ENCODE data around the gene KMT2C.
"Not testable (repeated sequence)": the region's sequence is repeated elsewhere in the genome, so short reads cannot be mapped to it uniquely, and the experiment has no call there.

KMT2C gene

GRCh38 chr7:152441810-152442209, 6.0 kb upstream of the KMT2C start:
- DNase-seq (ENCODE audit: low read depth, low spot score): not testable (repeated sequence)

GRCh38 chr7:152441168-152441567, 5.4 kb upstream of the KMT2C start:
- not testable (repeated sequence) for DNase-seq (ENCODE audit: low read depth, low spot score)

GRCh38 chr7:152438017-152438416, 2.2 kb upstream of the KMT2C start:
- DNase-seq (ENCODE audit: low read depth, low spot score): not testable (repeated sequence)

DNA sequence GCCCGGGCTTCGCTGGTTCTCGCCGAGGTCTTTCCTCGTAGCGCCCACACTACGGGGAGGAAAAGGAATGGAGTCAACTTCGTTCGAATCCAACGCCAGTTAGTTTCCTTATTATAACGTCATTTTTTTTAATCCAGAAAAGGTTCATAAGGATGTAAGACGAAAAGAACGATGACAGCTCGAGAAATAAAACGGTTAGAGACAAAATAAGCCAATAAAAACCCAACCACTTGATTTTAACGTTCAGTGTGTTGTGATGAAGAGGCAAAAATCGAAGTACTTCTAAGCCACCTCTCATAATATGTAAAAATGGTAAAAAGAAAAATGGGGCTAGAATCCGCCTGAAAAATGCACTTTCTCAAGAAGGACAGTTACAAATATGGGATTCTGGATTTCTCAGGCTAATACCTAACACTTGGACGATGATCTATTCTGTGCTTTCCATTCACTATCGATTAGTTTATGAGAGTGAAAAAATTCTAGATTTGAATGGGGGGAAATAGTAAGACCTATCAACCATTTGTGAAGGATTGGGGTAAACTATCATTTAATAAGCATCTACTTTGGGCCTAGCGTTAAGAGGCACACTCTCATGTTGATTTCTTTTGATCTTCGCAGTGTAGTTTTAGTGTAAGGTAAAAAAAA, 1.2 kb upstream of the KMT2C start:
- not testable (repeated sequence) for DNase-seq (ENCODE audit: low read depth, low spot score)

DNA sequence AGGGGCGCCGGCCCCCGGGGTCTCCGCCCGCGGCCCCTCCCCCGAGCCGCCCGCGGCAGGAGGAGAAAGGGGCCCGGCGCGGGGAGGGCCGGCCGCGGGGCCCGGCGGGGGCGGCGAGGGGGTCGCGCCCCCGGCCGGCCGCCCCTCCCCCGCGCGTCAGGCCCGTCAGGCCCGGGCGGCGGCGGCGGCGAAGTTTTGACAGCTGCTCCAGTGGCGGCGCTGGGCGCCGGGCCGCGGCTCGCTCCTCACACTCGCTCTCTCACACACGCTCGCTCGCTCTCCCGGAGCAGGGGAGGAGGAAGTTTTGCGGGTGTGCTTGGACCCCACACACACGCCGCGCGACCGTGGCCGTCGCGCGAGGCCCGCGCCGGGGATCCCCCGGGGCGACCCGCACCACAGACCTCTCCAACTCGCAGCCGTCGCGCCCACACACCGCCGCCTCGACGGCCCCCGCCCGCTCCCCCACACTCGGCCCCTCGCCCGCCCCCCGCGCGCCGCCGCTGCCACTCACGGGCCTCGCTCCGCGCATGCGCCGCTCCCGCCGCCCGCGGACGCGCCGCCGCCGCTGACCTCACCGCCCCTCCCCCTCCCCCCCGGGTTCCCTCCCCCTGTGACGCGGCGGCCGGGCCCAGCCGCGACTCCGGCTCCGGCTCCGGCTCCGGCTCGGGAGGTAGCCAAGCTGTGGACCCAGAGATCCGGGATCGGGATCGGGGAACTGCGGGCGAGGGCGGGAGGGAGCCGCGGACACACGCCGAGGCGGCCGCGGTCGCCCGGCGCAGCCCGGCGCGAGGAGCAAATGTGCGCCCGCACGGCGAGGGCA, 518 bp upstream of the KMT2C start:
- DNase-seq (ENCODE audit: low read depth, low spot score): peak; percentile 75

GRCh38 chr7:152434511-152435383, 1.1 kb downstream of the KMT2C start:
- DNase-seq (ENCODE audit: low read depth, low spot score): not testable (repeated sequence)

- DNase-seq (ENCODE audit: low read depth, low spot score): not testable (repeated sequence)
Observed at GRCh38 chr7:152433721-152434490, 1.9 kb downstream of the KMT2C start.

GRCh38 chr7:152432735-152433134, 3.1 kb downstream of the KMT2C start:
- DNase-seq (ENCODE audit: low read depth, low spot score): not testable (repeated sequence)

- DNase-seq (ENCODE audit: low read depth, low spot score): no peak
Observed at GRCh38 chr7:152430854-152431253, 4.9 kb downstream of the KMT2C start.

GRCh38 chr7:152430118-152430517, 5.7 kb downstream of the KMT2C start:
- DNase-seq (ENCODE audit: low read depth, low spot score): not testable (repeated sequence)

- DNase-seq (ENCODE audit: low read depth, low spot score): no peak
Observed at GRCh38 chr7:152424348-152425108, 11.3 kb downstream of the KMT2C start.

DNA sequence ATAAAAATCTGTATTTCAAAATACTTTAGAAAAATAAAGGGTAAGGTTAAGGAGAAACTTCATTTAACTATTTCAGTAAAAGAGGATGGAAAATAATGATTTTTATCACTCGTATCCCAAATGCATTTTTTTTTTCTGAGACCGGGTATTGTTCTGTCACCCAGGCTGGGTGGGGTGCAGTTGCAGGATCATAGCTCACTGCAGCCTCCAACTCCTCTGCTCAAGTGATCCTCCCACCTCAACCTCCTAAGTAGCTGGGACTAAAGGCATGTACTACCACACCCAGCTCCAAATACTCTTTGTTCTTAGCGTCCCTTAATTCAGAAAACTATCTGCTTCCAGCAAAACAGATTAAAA, 11.8 kb downstream of the KMT2C start:
- no peak for DNase-seq (ENCODE audit: low read depth, low spot score)

DNA sequence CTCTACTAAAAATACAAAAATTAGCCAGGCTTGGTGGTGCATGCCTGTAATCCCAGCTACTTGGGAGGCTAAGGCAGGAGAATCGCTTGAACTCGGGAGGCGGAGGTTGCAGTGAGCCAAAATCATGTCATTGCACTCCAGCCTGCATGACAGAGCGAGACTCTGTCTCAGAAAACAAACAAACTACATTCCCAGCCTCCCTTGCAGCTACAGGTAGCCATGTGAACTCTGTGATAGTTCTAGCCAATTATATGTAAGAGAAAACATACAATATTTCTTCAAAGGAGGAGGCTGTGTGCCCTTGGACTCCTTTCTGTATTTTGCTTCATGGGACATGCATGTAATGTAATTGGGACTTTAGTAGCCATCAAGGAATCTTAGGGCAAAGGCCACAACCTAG, 12.6 kb downstream of the KMT2C start:
- not testable (repeated sequence) for DNase-seq (ENCODE audit: low read depth, low spot score)

DNA sequence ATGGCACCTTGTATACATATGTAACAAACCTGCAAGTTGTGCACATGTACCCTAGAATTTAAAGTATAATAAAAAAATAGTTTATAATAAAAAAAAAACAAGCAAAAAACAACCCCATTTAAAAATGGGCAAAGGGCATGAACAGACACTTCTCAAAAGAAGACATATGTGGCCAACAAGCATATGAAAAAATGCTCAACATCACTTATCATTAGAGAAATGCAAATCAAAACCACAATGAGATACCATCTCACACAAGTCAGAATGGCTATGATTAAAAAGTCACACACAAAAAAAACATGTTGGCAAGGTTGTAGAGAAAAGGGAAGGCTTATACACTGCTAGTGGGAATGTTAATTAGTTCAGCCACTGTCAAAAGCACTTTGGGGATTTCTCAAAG, 14.9 kb downstream of the KMT2C start:
- not testable (repeated sequence) for DNase-seq (ENCODE audit: low read depth, low spot score)

DNA sequence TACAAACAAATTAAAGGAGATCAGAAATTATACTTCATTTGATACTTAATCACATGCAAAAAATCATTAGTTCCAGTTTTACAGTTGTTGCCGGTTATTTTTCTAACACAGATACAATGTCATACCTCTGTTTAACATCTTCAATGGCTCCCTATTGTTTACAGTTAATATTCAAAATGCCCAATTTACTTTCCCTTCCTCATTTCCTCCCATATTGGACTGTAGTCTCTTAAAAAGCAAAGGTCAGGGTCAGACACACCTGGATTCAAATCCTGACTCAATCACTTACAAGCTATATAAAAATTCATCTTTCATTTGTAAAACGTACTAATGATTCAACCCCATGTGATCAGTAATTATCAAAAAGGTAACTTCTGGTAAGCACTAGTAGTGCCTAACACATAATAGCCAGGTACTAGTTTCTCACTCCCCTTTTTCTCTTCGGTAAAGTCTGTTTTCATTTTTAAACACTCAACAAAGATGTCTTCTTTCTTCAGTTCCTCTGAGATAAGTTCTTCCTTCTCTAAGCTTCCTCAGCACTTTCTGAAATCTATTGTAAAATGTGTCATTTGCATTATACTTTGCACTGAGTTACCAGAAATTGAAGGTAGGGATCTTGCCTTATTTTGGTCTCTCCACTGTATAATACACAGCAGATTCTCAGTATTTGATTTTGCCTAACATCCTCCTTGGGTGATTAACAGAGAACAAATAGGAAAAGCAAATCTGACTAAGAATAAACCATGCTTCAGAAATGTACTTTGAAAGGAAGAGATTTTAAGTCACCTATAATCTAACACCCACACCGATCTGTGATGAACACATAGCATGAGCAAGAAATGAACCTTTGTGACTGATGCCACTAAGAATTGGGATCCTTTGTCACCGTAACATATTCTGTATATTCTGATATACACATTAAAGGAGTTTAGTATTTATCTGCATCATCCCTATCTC, 16.1 kb downstream of the KMT2C start:
- no peak for DNase-seq (ENCODE audit: low read depth, low spot score)

DNA sequence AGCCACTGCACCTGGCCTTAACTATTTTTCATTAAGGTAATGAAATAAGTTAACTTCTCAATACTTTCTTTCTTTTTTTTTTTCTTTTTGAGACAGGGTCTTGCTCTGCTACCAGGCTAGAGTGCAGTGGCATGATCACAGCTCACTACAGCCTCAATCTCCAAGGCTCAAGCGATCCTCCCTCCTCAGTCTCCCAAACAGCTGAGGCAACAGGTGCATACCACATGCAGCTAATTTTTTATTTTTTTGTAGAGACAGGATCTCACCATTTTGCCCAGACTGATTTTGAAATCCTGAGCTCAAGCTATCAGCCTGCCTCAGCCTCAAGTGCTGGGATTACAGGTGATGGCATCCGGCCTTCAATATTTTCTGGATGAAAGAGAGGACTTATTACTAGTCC, 21.0 kb downstream of the KMT2C start:
- DNase-seq (ENCODE audit: low read depth, low spot score): no peak

DNA sequence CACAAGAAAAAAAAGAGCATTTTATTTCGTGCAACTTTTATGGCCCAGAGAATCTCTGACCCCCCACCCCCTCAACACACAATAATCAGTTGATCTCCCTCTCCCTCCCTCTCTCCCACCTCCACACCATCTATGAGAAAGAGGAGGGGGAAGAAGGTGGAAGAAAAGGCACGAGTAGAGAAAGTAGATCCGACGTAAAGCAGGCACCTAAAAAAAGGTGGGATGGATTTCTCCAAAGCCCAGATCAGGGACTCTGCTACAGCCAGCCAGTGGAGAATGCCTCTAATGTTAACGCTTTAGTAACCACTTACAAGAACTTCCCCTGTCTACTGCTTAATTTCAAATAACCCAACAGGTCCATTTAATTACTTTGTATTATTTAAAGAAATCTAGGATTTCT, 24.4 kb downstream of the KMT2C start:
- no peak for DNase-seq (ENCODE audit: low read depth, low spot score)

DNA sequence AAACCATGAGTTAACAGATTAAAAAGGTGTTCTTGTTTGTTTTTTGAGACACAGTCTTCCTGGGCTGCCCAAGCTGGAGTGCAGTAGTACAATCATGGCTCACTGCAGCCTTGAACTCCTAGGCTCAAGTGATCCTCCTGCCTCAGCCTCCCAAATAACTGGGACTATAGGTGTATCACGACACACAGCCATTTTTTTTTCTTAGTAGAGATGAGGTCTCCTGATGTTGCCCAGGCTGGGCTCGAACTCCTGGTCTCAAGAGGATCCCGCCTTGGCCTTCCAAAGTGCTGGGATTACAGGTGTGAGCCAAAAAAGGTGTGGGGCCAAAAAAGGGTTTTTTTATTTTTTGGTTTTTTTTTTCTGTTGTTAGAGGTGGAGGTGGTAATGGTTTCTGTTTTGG, 29.3 kb downstream of the KMT2C start:
- DNase-seq (ENCODE audit: low read depth, low spot score): no peak

- DNase-seq (ENCODE audit: low read depth, low spot score): not testable (repeated sequence)
Observed at GRCh38 chr7:152406030-152406429, 29.8 kb downstream of the KMT2C start.

Measured in smooth muscle cell of the brain vasculature (primary cell).